Brain microvascular endothelial cell (primary cell): ENCODE measurements around the gene PIAS1.
A peak's percentile ranks its signal among the peaks of the same experiment; 100 is the strongest.

Source experiments
- DNase-seq: peaks from one replicate; pipeline ENCODE4 v3.0.0-alpha.2; 2020
- H3K27ac ChIP-seq: fragments of 250-450 bp; sonication (Bioruptor Pico); 2 replicates; pipeline ENCODE4 v1.5.1; 2020; ENCODE audit warnings: mild to moderate bottlenecking, moderate library complexity
- H3K27me3 ChIP-seq: fragments of 250-450 bp; sonication (Bioruptor Pico); replicated peaks from 2 replicates; pipeline ENCODE4 v1.5.1; 2020; ENCODE audit warnings: mild to moderate bottlenecking
- H3K36me3 ChIP-seq: fragments of 250-450 bp; sonication (Bioruptor Pico); replicated peaks from 2 replicates; pipeline ENCODE4 v1.5.1; 2020; ENCODE audit warnings: mild to moderate bottlenecking
- H3K4me3 ChIP-seq: 2 replicates; pipeline ENCODE4 v1.5.1; 2011; ENCODE audit warnings: low read depth, mild to moderate bottlenecking, control low read depth, low read length, moderate library complexity
- in situ Hi-C: cut with HindIII; loops from 2 replicates; pipeline ENCODE4 v1.10.0; 2017; ENCODE audit warnings: low sequenced_read_pairs, low pct_ligation_motif_present
- TF ChIP-seq, protein P1 (sequence below): IDR thresholded peaks from 2 replicates; pipeline ENCODE4 v1.5.1; 2011; ENCODE audit warnings: low read depth, mild to moderate bottlenecking, moderate library complexity, low read length, control low read depth, inconsistent platforms; ENCODE audit errors: missing control alignments

Gene PIAS1

DNA sequence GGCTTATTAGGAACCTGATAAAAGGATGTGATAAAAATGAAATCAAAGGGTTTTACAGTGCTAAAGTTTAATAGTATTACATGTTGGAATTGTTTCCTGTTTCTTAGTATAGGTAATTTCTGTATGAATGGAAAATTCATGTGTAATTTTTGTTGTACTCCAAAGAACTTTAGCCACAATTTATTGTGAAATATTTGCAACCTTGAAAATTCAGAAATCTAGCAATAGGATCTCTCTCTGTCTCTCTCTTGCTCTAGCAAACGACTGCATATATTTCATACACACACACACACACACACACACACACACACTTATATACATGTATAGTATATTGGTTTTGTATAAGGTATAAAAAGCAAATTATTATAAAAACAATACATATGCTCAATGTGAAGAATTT is 59.6 kb downstream of the PIAS1 start:
- in situ Hi-C loops: no loop called here
- H3K4me3 ChIP-seq: no peak overlapping the region
- no peak for DNase-seq
- H3K27ac ChIP-seq: no peak overlapping the region
- TF ChIP-seq, protein P1, sequence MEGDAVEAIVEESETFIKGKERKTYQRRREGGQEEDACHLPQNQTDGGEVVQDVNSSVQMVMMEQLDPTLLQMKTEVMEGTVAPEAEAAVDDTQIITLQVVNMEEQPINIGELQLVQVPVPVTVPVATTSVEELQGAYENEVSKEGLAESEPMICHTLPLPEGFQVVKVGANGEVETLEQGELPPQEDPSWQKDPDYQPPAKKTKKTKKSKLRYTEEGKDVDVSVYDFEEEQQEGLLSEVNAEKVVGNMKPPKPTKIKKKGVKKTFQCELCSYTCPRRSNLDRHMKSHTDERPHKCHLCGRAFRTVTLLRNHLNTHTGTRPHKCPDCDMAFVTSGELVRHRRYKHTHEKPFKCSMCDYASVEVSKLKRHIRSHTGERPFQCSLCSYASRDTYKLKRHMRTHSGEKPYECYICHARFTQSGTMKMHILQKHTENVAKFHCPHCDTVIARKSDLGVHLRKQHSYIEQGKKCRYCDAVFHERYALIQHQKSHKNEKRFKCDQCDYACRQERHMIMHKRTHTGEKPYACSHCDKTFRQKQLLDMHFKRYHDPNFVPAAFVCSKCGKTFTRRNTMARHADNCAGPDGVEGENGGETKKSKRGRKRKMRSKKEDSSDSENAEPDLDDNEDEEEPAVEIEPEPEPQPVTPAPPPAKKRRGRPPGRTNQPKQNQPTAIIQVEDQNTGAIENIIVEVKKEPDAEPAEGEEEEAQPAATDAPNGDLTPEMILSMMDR: no peak
- H3K27me3 ChIP-seq: no peaks in the 10 kb centered on the region
- no peaks in the 10 kb centered on the region for H3K36me3 ChIP-seq

DNA sequence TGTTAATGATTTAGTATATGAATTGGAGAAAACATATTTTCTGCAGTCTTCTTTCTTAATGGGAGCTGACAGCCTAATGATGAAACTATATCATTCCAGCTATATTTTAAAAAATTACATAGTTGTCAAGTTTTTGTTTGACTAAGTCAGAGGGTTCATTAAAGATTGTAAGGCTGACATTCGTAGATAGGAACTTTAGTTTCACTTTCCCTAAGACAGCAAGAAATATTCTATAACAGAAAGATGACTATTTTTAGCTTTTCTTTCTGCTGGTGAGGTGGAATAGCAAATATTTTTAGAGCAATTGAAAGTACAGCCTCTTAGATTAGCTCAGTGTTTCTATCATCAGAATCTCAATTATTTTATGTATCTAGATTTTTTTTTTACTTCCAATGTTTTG is 60.2 kb downstream of the PIAS1 start:
- TF ChIP-seq, protein P1: no peak
- Histone ChIP-seq H3K4me3 (peak overlapping the region; percentile 36), H3K27me3 (no peaks in the 10 kb centered on the region), H3K36me3 (no peaks in the 10 kb centered on the region), H3K27ac (peak overlapping the region; percentile 43)
- DNase-seq: no peak
- in situ Hi-C loops: no loop called here

DNA sequence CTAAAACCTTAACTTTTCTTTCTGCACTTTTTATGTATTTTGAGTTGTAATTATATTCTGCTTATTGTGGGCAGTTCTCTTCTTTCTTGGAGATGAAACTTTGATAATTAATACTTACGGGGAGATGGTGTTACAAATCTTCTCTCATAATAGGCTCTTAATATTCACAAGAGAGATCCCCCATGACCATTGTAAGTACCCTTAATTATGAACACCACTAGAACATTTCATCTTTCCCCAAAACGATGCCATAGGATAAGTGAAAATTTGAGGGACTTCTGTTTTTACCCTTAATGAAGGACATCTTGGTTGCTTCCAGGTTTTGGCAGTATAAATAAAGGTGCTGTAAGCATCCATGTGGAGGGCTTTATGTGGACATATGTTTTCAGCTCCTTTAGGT is 60.7 kb downstream of the PIAS1 start:
- H3K4me3 ChIP-seq: no peak overlapping the region
- no peaks in the 10 kb centered on the region for H3K27me3 ChIP-seq
- no peak overlapping the region for H3K27ac ChIP-seq
- no peaks in the 10 kb centered on the region for H3K36me3 ChIP-seq
- no peak for DNase-seq
- in situ Hi-C loops: no loop called here
- TF ChIP-seq, protein P1: no peak

DNA sequence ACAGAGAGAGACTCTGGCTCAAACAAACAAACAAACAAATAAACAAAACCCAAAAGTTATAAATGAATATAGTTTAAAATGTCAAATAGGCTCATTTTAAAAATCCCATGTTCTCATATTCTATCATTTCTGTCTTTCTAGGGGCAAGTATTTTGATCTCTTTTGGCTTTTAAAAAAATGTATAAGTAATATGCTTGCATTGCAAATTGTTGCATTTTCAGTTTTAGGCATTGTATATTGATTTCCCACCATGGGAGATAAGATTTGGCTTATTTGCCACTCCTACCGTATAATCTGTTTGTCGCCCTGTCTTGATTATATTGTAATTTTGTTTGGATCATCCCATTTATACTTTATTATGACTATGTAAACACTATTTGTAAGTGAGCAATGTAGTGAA is 70.6 kb downstream of the PIAS1 start:
- no peak for DNase-seq
- Histone ChIP-seq H3K4me3 (no peak overlapping the region), H3K36me3 (no peaks in the 10 kb centered on the region), H3K27ac (no peak overlapping the region), H3K27me3 (no peaks in the 10 kb centered on the region)
- TF ChIP-seq, protein P1: no peak
- in situ Hi-C loops: no loop called here

DNA sequence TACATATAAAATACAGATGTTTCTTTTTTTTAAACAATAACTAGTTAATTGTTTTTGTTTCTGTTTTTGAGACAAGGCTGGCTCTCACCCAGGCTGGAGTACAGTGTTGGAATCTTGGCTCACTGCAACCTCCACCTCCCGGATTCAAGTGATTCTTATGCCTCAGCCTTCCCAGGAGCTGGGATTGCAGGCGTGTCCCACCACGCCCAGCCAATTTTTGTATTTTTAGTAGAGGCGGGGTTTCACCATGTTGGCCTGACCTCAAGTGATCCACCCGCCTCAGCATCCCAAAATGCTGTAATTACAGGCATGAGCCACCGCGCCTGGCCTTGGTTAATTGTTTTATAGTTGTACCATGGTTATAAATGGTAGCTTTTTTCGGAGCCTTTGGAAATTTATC is 72.3 kb downstream of the PIAS1 start:
- no peaks in the 10 kb centered on the region for H3K36me3 ChIP-seq
- H3K4me3 ChIP-seq: no peak overlapping the region
- TF ChIP-seq, protein P1: no peak
- in situ Hi-C loops: no loop called here
- no peaks in the 10 kb centered on the region for H3K27me3 ChIP-seq
- no peak for DNase-seq
- H3K27ac ChIP-seq: no peak overlapping the region

DNA sequence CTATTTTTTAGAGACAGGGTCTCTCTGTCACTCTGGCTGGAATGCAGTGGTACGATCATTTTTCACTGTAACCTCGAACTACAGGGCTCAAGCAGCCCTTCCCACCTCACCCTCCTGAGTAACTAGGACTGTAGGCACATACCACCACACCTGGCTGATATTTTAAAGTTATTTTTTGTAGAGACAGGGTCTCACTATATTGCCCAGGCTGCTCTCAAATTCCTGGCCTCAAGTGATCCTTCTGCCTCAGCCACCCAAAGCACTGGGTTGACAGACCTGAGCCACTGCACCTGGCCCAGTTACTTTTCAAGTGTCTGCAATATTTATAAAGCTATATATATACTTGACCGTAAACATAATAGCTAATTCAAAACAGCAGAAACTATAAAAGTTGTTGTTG is 75.0 kb downstream of the PIAS1 start:
- no peak for DNase-seq
- TF ChIP-seq, protein P1: no peak
- in situ Hi-C loops: no loop called here
- H3K27me3 ChIP-seq: no peaks in the 10 kb centered on the region
- no peak overlapping the region for H3K4me3 ChIP-seq
- H3K36me3 ChIP-seq: no peaks in the 10 kb centered on the region
- H3K27ac ChIP-seq: no peak overlapping the region
